Measurements from ENCODE around the gene CD164. TPM values are rescaled to one million over a fixed set of nuclear protein-coding genes. Genes with fewer than 3 reads are reported as not detected.

The CD164 gene
- polyA plus RNA-seq, 3 donors, result 106 to 392 (median 272) TPM

GRCh38 chr6:109323241-109323640 is 59.0 kb downstream of the CD164 start:
- peaks cover 0 to 5% (median 0%) of the 10 kb centered on the region in 7 donors for H3K9me3 Mint-ChIP-seq
- peak overlapping the region; percentile 66 for H3K4me2 ChIP-seq (replicated peaks; ENCODE audit: extremely low read depth, low read length, poor library complexity, severe bottlenecking)
- intact Hi-C loops (cut with micrococcal nuclease), result no loop called here
- H3K27me3 ChIP-seq (ENCODE audit: control insufficient read depth in 2 of 2, insufficient read depth in 2 of 2, low read length in 2 of 2), result no peaks in the 10 kb centered on the region
- H3K9me3 ChIP-seq (replicated peaks in 1 of 2; ENCODE audit: control insufficient read depth in 1 of 2, insufficient read depth in 1 of 2, low read length in 2 of 2), result no peaks in the 10 kb centered on the region
- H3K27ac ChIP-seq (ENCODE audit: low read depth in 1 of 2, low read length in 2 of 2), result peak overlapping the region; percentile 3 to 75
- peaks cover 0 to 2% (median 0%) of the 10 kb centered on the region in 3 donors for H3K27me3 Mint-ChIP-seq (ENCODE audit: low read depth in 3 of 3)
- H3K79me2 ChIP-seq (ENCODE audit: insufficient read depth, low read length), result no peaks in the 10 kb centered on the region
- H3K4me1 Mint-ChIP-seq, result peaks cover 33% of the 10 kb centered on the region
- no peak for DNase-seq
- peak overlapping the region; percentile 28 to 56 for H3K4me3 Mint-ChIP-seq
- no peak for TF ChIP-seq CTCF (IDR thresholded peaks at IDR 0.05)
- H3K4me1 ChIP-seq (ENCODE audit: control insufficient read depth in 1 of 2, insufficient read depth in 2 of 2, low read length in 2 of 2), result peaks cover 45 to 51% of the 10 kb centered on the region in 2 donors
- 63% methylated on average over 4 of the region's 5 CpGs for WGBS (ENCODE audit: insufficient coverage)
- peak overlapping the region in 5 of 7 donors; percentile 84 to 90 (median 87) for H3K27ac Mint-ChIP-seq
- peak overlapping the region in 1 of 3 experiments; percentile 58 for H3K4me3 ChIP-seq (replicated peaks in 1 of 3; ENCODE audit: low read depth in 2 of 3, low read length in 3 of 3)
- peaks cover 0 to 3% of the 10 kb centered on the region in 2 donors for H3K36me3 Mint-ChIP-seq
- H2AFZ ChIP-seq (ENCODE audit: insufficient read depth, low read depth, low read length, poor library complexity, severe bottlenecking), result peak overlapping the region; percentile 57
- H3K36me3 ChIP-seq (replicated peaks in 1 of 2; ENCODE audit: control insufficient read depth in 1 of 2, insufficient read depth in 2 of 2, low read length in 2 of 2), result no peaks in the 10 kb centered on the region
- H3K9ac ChIP-seq (ENCODE audit: insufficient read depth, low read length, poor library complexity, severe bottlenecking), result no peak overlapping the region
- no peaks in the 10 kb centered on the region for H4K20me1 ChIP-seq (ENCODE audit: insufficient read depth, low read length)

GRCh38 chr6:109322825-109323224 is 59.4 kb downstream of the CD164 start:
- WGBS (ENCODE audit: insufficient coverage), result 5% methylated on average over 2 of the region's 2 CpGs
- no peaks in the 10 kb centered on the region for H3K27me3 ChIP-seq (ENCODE audit: control insufficient read depth in 2 of 2, insufficient read depth in 2 of 2, low read length in 2 of 2)
- peaks cover 43 to 52% of the 10 kb centered on the region in 2 donors for H3K4me1 ChIP-seq (ENCODE audit: control insufficient read depth in 1 of 2, insufficient read depth in 2 of 2, low read length in 2 of 2)
- peak overlapping the region; percentile 3 to 75 for H3K27ac ChIP-seq (ENCODE audit: low read depth in 1 of 2, low read length in 2 of 2)
- H3K9me3 Mint-ChIP-seq, result peaks cover 0 to 3% (median 0%) of the 10 kb centered on the region in 7 donors
- H3K9ac ChIP-seq (ENCODE audit: insufficient read depth, low read length, poor library complexity, severe bottlenecking), result no peak overlapping the region
- H3K9me3 ChIP-seq (replicated peaks in 1 of 2; ENCODE audit: control insufficient read depth in 1 of 2, insufficient read depth in 1 of 2, low read length in 2 of 2), result no peaks in the 10 kb centered on the region
- peak overlapping the region; percentile 38 to 56 for H3K4me3 Mint-ChIP-seq
- peak overlapping the region in 5 of 7 donors; percentile 84 to 90 (median 87) for H3K27ac Mint-ChIP-seq
- no peaks in the 10 kb centered on the region for H3K79me2 ChIP-seq (ENCODE audit: insufficient read depth, low read length)
- peak overlapping the region in 1 of 3 experiments; percentile 58 for H3K4me3 ChIP-seq (replicated peaks in 1 of 3; ENCODE audit: low read depth in 2 of 3, low read length in 3 of 3)
- peak overlapping the region; percentile 57 for H2AFZ ChIP-seq (ENCODE audit: insufficient read depth, low read depth, low read length, poor library complexity, severe bottlenecking)
- intact Hi-C loops (cut with micrococcal nuclease), result no loop called here
- peaks cover 31% of the 10 kb centered on the region for H3K4me1 Mint-ChIP-seq
- peak overlapping the region; percentile 66 for H3K4me2 ChIP-seq (replicated peaks; ENCODE audit: extremely low read depth, low read length, poor library complexity, severe bottlenecking)
- H3K36me3 ChIP-seq (replicated peaks in 1 of 2; ENCODE audit: control insufficient read depth in 1 of 2, insufficient read depth in 2 of 2, low read length in 2 of 2), result no peaks in the 10 kb centered on the region
- peak; percentile 63 to 84 (median 84) for DNase-seq
- peaks cover 0 to 2% (median 0%) of the 10 kb centered on the region in 3 donors for H3K27me3 Mint-ChIP-seq (ENCODE audit: low read depth in 3 of 3)
- H3K36me3 Mint-ChIP-seq, result peaks cover 0 to 3% of the 10 kb centered on the region in 2 donors
- TF ChIP-seq CTCF (IDR thresholded peaks at IDR 0.05), result no peak
- H4K20me1 ChIP-seq (ENCODE audit: insufficient read depth, low read length), result no peaks in the 10 kb centered on the region
